Thyroid gland (tissue), 4 donors: ENCODE results near the gene SP4. TPM values are rescaled to one million over a fixed set of nuclear protein-coding genes. Genes with fewer than 3 reads are reported as not detected.

Experiments
- DNase-seq, 2 donors: peaks; one replicate each; pipeline ENCODE4 v3.0.0-alpha.2; 2019
- H3K27ac ChIP-seq, 3 donors: fragments of 200-600 bp; sonication (generic); 1 replicate in 2 of 3; 2 replicates in 1 of 3; pipeline ENCODE4 v1.5.1; 2016 to 2019; ENCODE audit warnings: mild to moderate bottlenecking in 1 of 3, moderate library complexity in 1 of 3
- H3K27me3 ChIP-seq: fragments of 200-600 bp; sonication (generic); one replicate; pipeline ENCODE4 v1.5.1; 2019
- H3K36me3 ChIP-seq, 2 donors: fragments of 200-600 bp; sonication (generic); one replicate each; pipeline ENCODE4 v1.5.1; 2016 to 2019
- H3K4me1 ChIP-seq, 2 donors: fragments of 200-600 bp; sonication (generic); one replicate each; pipeline ENCODE4 v1.5.1; 2017 to 2019
- H3K4me3 ChIP-seq, 3 donors: fragments of 200-600 bp; sonication (generic); replicated peaks in 1 of 3; 1 replicate in 2 of 3; 2 replicates in 1 of 3; pipeline ENCODE4 v1.5.1; 2016; ENCODE audit warnings: mild to moderate bottlenecking in 1 of 3
- H3K9me3 ChIP-seq: fragments of 200-600 bp; sonication (generic); one replicate; pipeline ENCODE4 v1.5.1; 2017
- POLR2A ChIP-seq, 2 donors: fragments of 450-650 bp; IDR thresholded peaks; one replicate each; pipeline ENCODE4 v1.6.1; 2017; ENCODE audit warnings: antibody characterized with exemption in 2 of 2, mild to moderate bottlenecking in 2 of 2, moderate library complexity in 1 of 2
- WGBS, 2 donors: methylation state at CpG; one replicate each; pipeline ENCODE4 v1.1.5; 2017; 5-methylcytosine and 5-hydroxymethylcytosine counted together
- intact Hi-C: fragments of 100-400 bp; cut with DNase I; formaldehyde crosslinking; loops from one replicate; pipeline ENCODE4 v1.15.1; 2023
- total RNA-seq, 4 donors: library from RNA; depleted of rRNA; stranded (reverse); fragments of >200 nt; gene quantifications; one replicate each; pipeline ENCODE4 v1.2.3, GENCODE V29; 2016
- TF ChIP-seq, protein P1 (sequence below), 6 experiments: fragments of 200-600 bp in 3 of 6; fragments of 450-650 bp in 3 of 6; sonication (generic) in 3 of 6; IDR thresholded peaks; one replicate each; pipeline ENCODE4 v1.5.1; 2016 to 2019; ENCODE audit warnings: antibody characterized with exemption in 6 of 6, mild to moderate bottlenecking in 2 of 6, inconsistent platforms in 1 of 6, moderate library complexity in 1 of 6

SP4 gene
- total RNA-seq, 4 donors from 2014 or later, result 16.9 to 33.8 (median 23.9) TPM

DNA sequence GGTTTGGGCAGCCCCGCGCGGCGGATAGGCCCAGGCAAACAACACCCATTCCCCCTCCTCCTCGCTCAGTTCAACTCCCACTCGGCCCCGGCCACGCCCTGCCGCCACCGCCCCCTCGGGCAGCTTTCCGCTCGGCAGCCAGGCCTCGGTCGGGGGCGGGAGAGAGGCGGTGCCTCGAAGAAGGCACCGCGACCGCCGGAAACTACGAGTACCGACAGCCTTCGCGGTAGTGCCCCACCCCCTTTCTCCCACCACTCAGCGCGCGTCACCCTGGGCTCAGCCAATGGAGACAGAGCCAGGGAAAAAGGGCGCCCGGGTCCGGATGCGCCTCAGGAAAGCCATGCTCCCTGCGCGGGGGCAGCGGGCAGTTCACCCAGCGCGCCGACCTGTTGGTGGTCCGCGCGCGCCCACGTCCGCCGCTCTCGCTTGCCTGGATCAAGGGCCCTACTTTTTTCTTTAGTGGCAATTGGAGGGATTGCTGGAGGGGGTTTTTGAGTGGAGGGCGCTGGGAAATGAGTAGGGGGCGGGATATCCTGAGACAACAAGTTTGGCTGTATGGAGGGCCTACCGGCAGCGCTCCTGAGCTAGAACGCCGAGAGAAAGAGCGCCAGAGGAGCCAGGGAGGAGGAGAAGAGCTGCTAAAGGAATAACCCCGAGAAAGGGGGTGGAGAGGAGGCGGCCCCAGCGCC lies 557 bp upstream of the SP4 start:
- peak overlapping the region; percentile 77 to 96 (median 90) for H3K27ac ChIP-seq
- no peaks in the 10 kb centered on the region for H3K36me3 ChIP-seq
- H3K27me3 ChIP-seq, result no peaks in the 10 kb centered on the region
- no peaks in the 10 kb centered on the region for H3K9me3 ChIP-seq
- H3K4me1 ChIP-seq, result peaks cover 21 to 28% of the 10 kb centered on the region in 2 donors
- 0% methylated on average over 19 to 30 of the region's 57 CpGs for WGBS, 2 donors
- intact Hi-C loops, result no loop called here
- TF ChIP-seq, protein P1, sequence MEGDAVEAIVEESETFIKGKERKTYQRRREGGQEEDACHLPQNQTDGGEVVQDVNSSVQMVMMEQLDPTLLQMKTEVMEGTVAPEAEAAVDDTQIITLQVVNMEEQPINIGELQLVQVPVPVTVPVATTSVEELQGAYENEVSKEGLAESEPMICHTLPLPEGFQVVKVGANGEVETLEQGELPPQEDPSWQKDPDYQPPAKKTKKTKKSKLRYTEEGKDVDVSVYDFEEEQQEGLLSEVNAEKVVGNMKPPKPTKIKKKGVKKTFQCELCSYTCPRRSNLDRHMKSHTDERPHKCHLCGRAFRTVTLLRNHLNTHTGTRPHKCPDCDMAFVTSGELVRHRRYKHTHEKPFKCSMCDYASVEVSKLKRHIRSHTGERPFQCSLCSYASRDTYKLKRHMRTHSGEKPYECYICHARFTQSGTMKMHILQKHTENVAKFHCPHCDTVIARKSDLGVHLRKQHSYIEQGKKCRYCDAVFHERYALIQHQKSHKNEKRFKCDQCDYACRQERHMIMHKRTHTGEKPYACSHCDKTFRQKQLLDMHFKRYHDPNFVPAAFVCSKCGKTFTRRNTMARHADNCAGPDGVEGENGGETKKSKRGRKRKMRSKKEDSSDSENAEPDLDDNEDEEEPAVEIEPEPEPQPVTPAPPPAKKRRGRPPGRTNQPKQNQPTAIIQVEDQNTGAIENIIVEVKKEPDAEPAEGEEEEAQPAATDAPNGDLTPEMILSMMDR (IDR thresholded peaks at IDR 0.05), result peak in 3 of 6 experiments; percentile 9 to 28 (median 11)
- TF ChIP-seq POLR2A (IDR thresholded peaks at IDR 0.05), result peak in 1 of 2 donors; percentile 45
- DNase-seq, result peak; percentile 99
- peak overlapping the region; percentile 38 to 88 (median 55) for H3K4me3 ChIP-seq

DNA sequence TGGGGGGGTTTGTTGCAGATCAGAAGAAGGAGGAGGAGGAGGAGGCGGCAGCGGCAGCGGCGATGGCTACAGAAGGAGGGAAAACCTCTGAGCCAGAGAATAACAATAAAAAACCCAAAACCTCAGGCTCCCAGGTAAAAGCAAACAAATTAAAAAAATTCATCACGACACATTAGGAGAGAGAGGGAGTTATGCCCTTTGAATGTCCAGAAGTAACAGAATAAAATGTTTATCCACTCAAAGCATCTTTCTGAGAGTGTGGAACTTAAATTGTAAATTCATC lies 717 bp downstream of the SP4 start:
- H3K27ac ChIP-seq, result peak overlapping the region; percentile 78 to 96 (median 95)
- no peaks in the 10 kb centered on the region for H3K9me3 ChIP-seq
- no peak for DNase-seq
- no peaks in the 10 kb centered on the region for H3K36me3 ChIP-seq
- 2% methylated on average over 5 of the region's 5 CpGs for WGBS, 2 donors
- peak overlapping the region in 2 of 3 donors; percentile 84 to 88 for H3K4me3 ChIP-seq
- H3K4me1 ChIP-seq, result peaks cover 25 to 36% of the 10 kb centered on the region in 2 donors
- intact Hi-C loops, result no loop called here
- TF ChIP-seq, protein P1 (IDR thresholded peaks at IDR 0.05), result no peak
- no peak for TF ChIP-seq POLR2A (IDR thresholded peaks at IDR 0.05)
- no peaks in the 10 kb centered on the region for H3K27me3 ChIP-seq

DNA sequence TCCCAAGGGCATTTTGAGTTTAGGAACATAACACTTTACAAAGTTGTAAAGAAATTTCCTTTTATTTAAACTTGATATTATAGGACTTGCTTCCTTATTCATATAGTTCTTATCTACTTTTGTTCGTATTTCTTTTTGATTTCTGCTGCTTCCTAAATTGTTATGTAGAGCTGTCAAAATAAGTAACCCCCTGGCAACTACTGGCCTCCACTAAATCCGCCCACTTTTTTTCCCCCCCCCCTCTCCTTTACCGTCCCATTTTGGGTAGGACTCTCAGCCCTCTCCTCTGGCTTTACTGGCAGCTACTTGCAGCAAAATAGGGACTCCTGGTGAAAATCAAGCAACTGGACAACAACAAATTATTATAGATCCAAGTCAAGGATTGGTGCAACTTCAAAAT lies 1.1 kb downstream of the SP4 start:
- no peaks in the 10 kb centered on the region for H3K36me3 ChIP-seq
- no peaks in the 10 kb centered on the region for H3K9me3 ChIP-seq
- H3K4me3 ChIP-seq, result no peak overlapping the region
- WGBS, 2 donors, result 44 to 47% methylated on average over 3 of the region's 3 CpGs
- TF ChIP-seq, protein P1 (IDR thresholded peaks at IDR 0.05), result no peak
- no peak for TF ChIP-seq POLR2A (IDR thresholded peaks at IDR 0.05)
- no peak overlapping the region for H3K27ac ChIP-seq
- H3K4me1 ChIP-seq, result peaks cover 25 to 36% of the 10 kb centered on the region in 2 donors
- no peak for DNase-seq
- intact Hi-C loops, result no loop called here
- H3K27me3 ChIP-seq, result no peaks in the 10 kb centered on the region

DNA sequence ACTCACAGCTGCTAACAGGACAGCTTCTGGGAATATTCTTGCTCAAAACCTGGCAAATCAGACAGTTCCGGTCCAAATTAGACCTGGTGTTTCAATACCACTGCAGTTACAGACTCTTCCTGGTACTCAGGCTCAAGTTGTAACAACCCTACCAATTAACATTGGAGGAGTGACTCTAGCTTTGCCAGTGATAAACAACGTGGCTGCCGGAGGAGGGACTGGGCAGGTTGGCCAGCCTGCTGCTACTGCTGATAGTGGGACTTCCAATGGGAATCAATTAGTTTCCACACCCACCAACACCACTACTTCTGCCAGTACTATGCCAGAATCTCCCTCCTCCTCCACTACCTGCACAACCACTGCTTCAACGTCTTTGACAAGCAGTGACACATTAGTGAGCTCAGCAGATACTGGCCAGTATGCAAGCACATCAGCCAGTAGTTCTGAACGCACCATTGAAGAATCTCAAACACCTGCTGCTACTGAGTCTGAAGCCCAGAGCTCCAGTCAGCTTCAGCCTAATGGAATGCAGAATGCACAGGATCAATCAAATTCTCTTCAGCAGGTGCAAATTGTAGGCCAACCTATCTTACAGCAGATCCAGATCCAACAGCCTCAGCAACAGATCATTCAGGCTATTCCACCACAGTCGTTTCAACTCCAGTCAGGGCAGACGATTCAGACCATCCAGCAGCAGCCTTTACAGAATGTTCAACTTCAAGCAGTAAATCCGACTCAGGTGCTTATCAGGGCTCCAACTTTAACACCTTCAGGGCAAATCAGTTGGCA lies 2.1 kb downstream of the SP4 start:
- Histone ChIP-seq H3K27me3 (no peaks in the 10 kb centered on the region), H3K4me1 (peaks cover 25 to 36% of the 10 kb centered on the region in 2 donors), H3K36me3 (no peaks in the 10 kb centered on the region), H3K4me3 (no peak overlapping the region), H3K27ac (no peak overlapping the region), H3K9me3 (no peaks in the 10 kb centered on the region)
- DNase-seq, result no peak
- TF ChIP-seq POLR2A (IDR thresholded peaks at IDR 0.05), result no peak
- TF ChIP-seq, protein P1 (IDR thresholded peaks at IDR 0.05), result no peak
- 49 to 55% methylated on average over 7 to 8 of the region's 8 CpGs for WGBS, 2 donors
- intact Hi-C loops, result no loop called here

DNA sequence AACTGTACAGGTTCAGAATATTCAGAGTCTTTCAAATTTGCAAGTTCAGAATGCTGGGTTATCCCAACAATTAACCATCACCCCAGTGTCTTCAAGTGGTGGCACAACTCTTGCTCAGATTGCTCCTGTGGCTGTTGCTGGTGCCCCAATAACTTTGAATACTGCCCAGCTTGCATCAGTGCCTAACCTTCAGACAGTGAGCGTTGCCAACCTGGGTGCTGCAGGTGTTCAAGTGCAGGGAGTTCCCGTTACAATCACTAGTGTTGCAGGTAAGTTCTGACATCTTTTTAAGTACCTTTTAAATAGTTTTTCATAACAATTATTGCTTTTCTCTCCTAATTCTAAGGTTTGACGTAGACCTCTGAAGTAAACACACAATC lies 2.7 kb downstream of the SP4 start:
- Histone ChIP-seq H3K9me3 (no peaks in the 10 kb centered on the region), H3K27me3 (no peaks in the 10 kb centered on the region), H3K27ac (no peak overlapping the region), H3K36me3 (no peaks in the 10 kb centered on the region), H3K4me1 (peaks cover 26 to 36% of the 10 kb centered on the region in 2 donors), H3K4me3 (no peak overlapping the region)
- WGBS, 2 donors, result 47 to 53% methylated on average over 3 of the region's 3 CpGs
- DNase-seq, result peak; percentile 27 to 28
- intact Hi-C loops, result no loop called here
- TF ChIP-seq, protein P1 (IDR thresholded peaks at IDR 0.05), result no peak
- TF ChIP-seq POLR2A (IDR thresholded peaks at IDR 0.05), result no peak
